ENCODE measurements around the gene ITGAE. TPM values are rescaled to one million over a fixed set of nuclear protein-coding genes. Genes with fewer than 3 reads are reported as not detected.

Gene ITGAE
- total and polyA plus RNA-seq, 8 donors = 4.4 to 29.0 (median 7.0) TPM

- intact Hi-C loops (cut with DNase I) = no loop called here
- FAIRE-seq (no peak), ATAC-seq (no peak), DNase-seq (no peak)
- 77% methylated on average over 7 of the region's 7 CpGs for WGBS, 2 donors
- Histone ChIP-seq H3K27me3 (no peaks in the 10 kb centered on the region), H3K9me3 (no peaks in the 10 kb centered on the region), H3K4me3 (no peak overlapping the region), H3K27ac (no peak overlapping the region), H3K4me1 (no peaks in the 10 kb centered on the region), H3K36me3 (no peaks in the 10 kb centered on the region)
- TF ChIP-seq, protein P1, sequence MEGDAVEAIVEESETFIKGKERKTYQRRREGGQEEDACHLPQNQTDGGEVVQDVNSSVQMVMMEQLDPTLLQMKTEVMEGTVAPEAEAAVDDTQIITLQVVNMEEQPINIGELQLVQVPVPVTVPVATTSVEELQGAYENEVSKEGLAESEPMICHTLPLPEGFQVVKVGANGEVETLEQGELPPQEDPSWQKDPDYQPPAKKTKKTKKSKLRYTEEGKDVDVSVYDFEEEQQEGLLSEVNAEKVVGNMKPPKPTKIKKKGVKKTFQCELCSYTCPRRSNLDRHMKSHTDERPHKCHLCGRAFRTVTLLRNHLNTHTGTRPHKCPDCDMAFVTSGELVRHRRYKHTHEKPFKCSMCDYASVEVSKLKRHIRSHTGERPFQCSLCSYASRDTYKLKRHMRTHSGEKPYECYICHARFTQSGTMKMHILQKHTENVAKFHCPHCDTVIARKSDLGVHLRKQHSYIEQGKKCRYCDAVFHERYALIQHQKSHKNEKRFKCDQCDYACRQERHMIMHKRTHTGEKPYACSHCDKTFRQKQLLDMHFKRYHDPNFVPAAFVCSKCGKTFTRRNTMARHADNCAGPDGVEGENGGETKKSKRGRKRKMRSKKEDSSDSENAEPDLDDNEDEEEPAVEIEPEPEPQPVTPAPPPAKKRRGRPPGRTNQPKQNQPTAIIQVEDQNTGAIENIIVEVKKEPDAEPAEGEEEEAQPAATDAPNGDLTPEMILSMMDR (IDR thresholded peaks at IDR 0.05) = no peak
These were observed 52.4 kb downstream of the ITGAE start for GRCh38 chr17:3748576-3748975.

DNA sequence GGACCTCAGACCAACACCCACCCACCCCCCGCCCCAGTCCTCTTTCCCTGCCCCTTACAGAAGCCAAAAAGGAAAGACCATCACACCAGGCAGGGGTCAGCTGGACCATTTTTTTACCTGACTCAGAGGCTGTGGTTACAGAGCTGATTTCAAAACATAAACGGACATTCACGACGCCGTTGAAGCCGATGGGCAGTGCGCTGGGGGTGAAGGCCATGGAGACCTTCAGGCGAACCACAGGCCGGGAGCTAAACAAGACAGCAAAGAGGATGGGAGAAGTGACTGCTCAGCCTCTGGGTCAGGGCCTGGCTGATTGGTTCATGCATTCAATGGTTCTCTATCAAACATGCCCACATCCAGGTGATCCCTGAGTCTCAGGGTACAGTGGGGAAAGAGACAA is 53.2 kb downstream of the ITGAE start:
- 77 to 81% methylated on average over 9 of the region's 9 CpGs for WGBS, 2 donors

DNA sequence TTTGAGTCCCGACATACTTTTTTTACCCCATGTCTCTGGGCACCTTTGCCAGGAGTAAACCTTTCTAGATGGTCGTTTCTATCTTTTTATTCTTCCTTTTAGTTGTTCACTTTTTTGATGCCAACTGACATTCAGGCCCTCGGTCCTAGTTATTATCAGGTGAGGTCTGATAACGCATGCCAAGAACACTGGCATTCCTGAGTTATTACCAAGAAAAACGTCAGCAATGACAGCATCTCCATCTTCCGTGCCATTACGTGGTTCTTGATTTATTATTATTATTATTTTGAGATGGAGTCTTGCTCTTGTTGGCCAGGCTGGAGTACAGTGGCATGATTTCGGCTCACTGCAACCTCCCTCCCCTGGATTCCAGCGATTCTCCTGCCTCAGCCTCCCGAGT is 55.9 kb downstream of the ITGAE start:
- TF ChIP-seq, protein P1 (IDR thresholded peaks at IDR 0.05) = no peak
- no peak for FAIRE-seq
- DNase-seq = no peak
- intact Hi-C loops (cut with DNase I) = no loop called here
- no peaks in the 10 kb centered on the region for H3K4me1 ChIP-seq
- ATAC-seq = no peak
- H3K4me3 ChIP-seq = no peak overlapping the region
- H3K27ac ChIP-seq = no peak overlapping the region
- no peaks in the 10 kb centered on the region for H3K27me3 ChIP-seq
- H3K36me3 ChIP-seq = no peaks in the 10 kb centered on the region
- WGBS, 2 donors = 68 to 70% methylated on average over 10 of the region's 10 CpGs
- no peaks in the 10 kb centered on the region for H3K9me3 ChIP-seq

More for the DNA sequence above, 53.2 kb downstream of the ITGAE start:
- Histone ChIP-seq H3K27me3 (no peaks in the 10 kb centered on the region), H3K4me1 (no peaks in the 10 kb centered on the region), H3K4me3 (no peak overlapping the region), H3K36me3 (no peaks in the 10 kb centered on the region), H3K27ac (no peak overlapping the region), H3K9me3 (no peaks in the 10 kb centered on the region)
- ATAC-seq = no peak
- DNase-seq = no peak
- no peak for FAIRE-seq
- intact Hi-C loops (cut with DNase I) = no loop called here
- TF ChIP-seq, protein P1 (IDR thresholded peaks at IDR 0.05) = no peak

GRCh38 chr17:3744014-3744413 is 57.0 kb downstream of the ITGAE start:
- 78 to 83% methylated on average over 3 of the region's 3 CpGs for WGBS, 2 donors
- TF ChIP-seq, protein P1 (IDR thresholded peaks at IDR 0.05) = no peak
- H3K27ac ChIP-seq = no peak overlapping the region
- no peak overlapping the region for H3K4me3 ChIP-seq
- H3K27me3 ChIP-seq = no peaks in the 10 kb centered on the region
- intact Hi-C loops (cut with DNase I) = no loop called here
- FAIRE-seq = no peak
- ATAC-seq = no peak
- H3K4me1 ChIP-seq = peaks cover 0 to 1% (median under 1%) of the 10 kb centered on the region in 3 donors
- no peaks in the 10 kb centered on the region for H3K36me3 ChIP-seq
- H3K9me3 ChIP-seq = no peaks in the 10 kb centered on the region
- no peak for DNase-seq

GRCh38 chr17:3740611-3741073 is 60.3 kb downstream of the ITGAE start:
- TF ChIP-seq, protein P1 (IDR thresholded peaks at IDR 0.05) = no peak
- 79 to 82% methylated on average over 14 of the region's 14 CpGs for WGBS, 2 donors
- Histone ChIP-seq H3K9me3 (no peaks in the 10 kb centered on the region), H3K27ac (no peak overlapping the region), H3K36me3 (no peaks in the 10 kb centered on the region), H3K4me3 (no peak overlapping the region), H3K27me3 (no peaks in the 10 kb centered on the region), H3K4me1 (peaks cover 7 to 9% (median 9%) of the 10 kb centered on the region in 3 donors)
- ATAC-seq = no peak
- intact Hi-C loops (cut with DNase I) = no loop called here
- no peak for FAIRE-seq
- DNase-seq = no peak
